ENCODE measurements around the gene AP2S1.

- TF ChIP-seq, protein P1, sequence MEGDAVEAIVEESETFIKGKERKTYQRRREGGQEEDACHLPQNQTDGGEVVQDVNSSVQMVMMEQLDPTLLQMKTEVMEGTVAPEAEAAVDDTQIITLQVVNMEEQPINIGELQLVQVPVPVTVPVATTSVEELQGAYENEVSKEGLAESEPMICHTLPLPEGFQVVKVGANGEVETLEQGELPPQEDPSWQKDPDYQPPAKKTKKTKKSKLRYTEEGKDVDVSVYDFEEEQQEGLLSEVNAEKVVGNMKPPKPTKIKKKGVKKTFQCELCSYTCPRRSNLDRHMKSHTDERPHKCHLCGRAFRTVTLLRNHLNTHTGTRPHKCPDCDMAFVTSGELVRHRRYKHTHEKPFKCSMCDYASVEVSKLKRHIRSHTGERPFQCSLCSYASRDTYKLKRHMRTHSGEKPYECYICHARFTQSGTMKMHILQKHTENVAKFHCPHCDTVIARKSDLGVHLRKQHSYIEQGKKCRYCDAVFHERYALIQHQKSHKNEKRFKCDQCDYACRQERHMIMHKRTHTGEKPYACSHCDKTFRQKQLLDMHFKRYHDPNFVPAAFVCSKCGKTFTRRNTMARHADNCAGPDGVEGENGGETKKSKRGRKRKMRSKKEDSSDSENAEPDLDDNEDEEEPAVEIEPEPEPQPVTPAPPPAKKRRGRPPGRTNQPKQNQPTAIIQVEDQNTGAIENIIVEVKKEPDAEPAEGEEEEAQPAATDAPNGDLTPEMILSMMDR (IDR thresholded peaks at IDR 0.05; ENCODE audit: insufficient read depth, low read length): no peak
- TF ChIP-seq POLR2AphosphoS5 (IDR thresholded peaks at IDR 0.05; ENCODE audit: low read depth): no peak
Observed at GRCh38 chr19:46828484-46828883, 22.2 kb downstream of the AP2S1 start.

Data from HL-60 (cell line).